ENCODE data around the gene TNFRSF8.

The TNFRSF8 gene

DNA sequence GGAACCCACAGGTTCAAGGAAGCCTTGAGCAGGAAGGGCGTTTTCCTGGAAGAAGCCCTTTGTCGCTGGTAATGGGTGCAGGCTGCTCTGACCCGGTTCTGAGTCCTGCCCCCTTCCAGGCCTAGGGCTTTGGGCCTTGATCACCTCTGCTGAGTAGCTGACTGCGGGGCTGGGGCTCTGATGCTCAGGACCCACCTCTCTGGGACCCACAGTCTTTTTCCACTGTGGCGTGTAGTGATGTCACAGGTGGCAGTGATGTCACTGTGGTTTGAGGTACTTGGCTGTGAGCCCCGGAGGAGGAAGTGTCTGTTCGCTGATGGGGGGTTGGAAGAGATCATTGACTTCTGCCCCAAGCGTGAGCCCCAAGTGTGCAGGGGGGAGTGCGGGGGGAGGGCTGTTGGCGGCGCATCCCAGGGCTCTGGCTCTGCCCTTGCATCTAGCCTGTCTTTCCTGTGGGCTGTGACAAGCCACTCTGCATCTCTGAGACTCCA is 110.6 kb downstream of the TNFRSF8 start:
- no peak overlapping the region for H3K9ac ChIP-seq (ENCODE audit: low read length)
- no peak overlapping the region for H2AFZ ChIP-seq (ENCODE audit: low read length)
- no peaks in the 10 kb centered on the region for H4K20me1 ChIP-seq (ENCODE audit: insufficient read depth, low read length)
- no peaks in the 10 kb centered on the region for H3K36me3 ChIP-seq (ENCODE audit: insufficient read depth, low read length)
- H3K27me3 ChIP-seq (ENCODE audit: insufficient read depth, low read length): peaks cover 19% of the 10 kb centered on the region; the same call in 1 of the 2 replicates
- no peak overlapping the region for H3K4me3 ChIP-seq (ENCODE audit: low read depth, low read length, poor library complexity, severe bottlenecking)
- no peaks in the 10 kb centered on the region for H3K4me1 ChIP-seq (ENCODE audit: insufficient read depth, low read length, severe bottlenecking)
- TF ChIP-seq EZH2 (IDR thresholded peaks at IDR 0.05; ENCODE audit: borderline replicate concordance, low read length): no peak
- TF ChIP-seq, protein P1, sequence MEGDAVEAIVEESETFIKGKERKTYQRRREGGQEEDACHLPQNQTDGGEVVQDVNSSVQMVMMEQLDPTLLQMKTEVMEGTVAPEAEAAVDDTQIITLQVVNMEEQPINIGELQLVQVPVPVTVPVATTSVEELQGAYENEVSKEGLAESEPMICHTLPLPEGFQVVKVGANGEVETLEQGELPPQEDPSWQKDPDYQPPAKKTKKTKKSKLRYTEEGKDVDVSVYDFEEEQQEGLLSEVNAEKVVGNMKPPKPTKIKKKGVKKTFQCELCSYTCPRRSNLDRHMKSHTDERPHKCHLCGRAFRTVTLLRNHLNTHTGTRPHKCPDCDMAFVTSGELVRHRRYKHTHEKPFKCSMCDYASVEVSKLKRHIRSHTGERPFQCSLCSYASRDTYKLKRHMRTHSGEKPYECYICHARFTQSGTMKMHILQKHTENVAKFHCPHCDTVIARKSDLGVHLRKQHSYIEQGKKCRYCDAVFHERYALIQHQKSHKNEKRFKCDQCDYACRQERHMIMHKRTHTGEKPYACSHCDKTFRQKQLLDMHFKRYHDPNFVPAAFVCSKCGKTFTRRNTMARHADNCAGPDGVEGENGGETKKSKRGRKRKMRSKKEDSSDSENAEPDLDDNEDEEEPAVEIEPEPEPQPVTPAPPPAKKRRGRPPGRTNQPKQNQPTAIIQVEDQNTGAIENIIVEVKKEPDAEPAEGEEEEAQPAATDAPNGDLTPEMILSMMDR (IDR thresholded peaks at IDR 0.05; ENCODE audit: low read length): no peak
- H3F3A ChIP-seq (ENCODE audit: insufficient read depth, low read length): no peaks in the 10 kb centered on the region
- H3K9me3 ChIP-seq (ENCODE audit: low read length): no peaks in the 10 kb centered on the region
- H3K27ac ChIP-seq (ENCODE audit: low read depth, low read length, poor library complexity, severe bottlenecking): no peak overlapping the region
- no peak overlapping the region for H3K4me2 ChIP-seq (ENCODE audit: low read length)
- no peaks in the 10 kb centered on the region for H3K79me2 ChIP-seq (ENCODE audit: insufficient read depth, low read length)
- H3K9me2 ChIP-seq (ENCODE audit: low read depth, low read length): no peaks in the 10 kb centered on the region

DNA sequence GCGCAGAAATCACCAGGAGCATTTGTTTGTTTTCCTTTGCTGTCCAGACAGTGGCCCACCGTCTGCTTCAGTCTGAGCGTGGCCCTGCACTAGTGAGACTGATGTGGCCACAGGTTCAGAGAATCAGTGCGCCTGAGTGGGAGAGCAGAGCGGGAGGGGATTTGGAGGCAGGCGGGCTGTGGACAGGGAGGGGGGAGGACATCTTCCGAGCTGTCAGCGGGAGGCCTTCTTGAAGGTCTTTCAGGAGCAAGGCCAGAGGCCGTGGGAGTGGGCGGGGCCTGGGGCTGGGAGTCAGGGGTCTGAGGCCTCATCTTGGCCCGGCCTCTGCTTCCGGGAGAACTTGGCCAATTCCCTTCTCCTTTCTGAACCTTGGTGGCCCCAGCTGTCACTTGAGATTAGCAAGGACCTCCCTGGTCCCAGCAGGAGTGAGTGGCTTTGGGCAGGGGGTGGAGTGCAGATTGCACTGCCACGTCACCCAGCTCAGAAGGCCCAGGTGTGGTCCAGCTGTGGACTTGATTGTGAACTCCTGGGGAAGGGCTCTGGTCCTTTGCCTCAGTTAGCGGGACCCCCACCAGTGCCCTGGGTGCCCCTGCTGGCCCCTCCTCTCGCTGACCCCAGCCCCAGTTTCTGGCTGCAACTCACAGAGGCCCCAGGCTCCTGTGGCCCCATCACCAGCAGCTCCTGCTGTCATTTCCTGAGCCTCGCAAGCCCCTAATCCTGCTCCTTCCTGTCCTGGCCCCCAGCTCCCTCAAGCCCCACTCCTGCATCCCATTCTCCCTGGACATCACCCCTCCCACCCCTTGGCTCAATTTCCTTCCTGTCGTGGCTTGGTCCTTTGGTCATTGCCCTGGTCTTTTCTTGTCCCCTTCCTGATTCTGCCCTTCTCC is 112.1 kb downstream of the TNFRSF8 start:
- no peaks in the 10 kb centered on the region for H3K36me3 ChIP-seq (ENCODE audit: insufficient read depth, low read length)
- H3K4me2 ChIP-seq (ENCODE audit: low read length): no peak overlapping the region
- no peaks in the 10 kb centered on the region for H3K9me3 ChIP-seq (ENCODE audit: low read length)
- no peak for TF ChIP-seq EZH2 (IDR thresholded peaks at IDR 0.05; ENCODE audit: borderline replicate concordance, low read length)
- TF ChIP-seq, protein P1 (IDR thresholded peaks at IDR 0.05; ENCODE audit: low read length): no peak
- no peak overlapping the region for H3K9ac ChIP-seq (ENCODE audit: low read length)
- no peak overlapping the region for H3K4me3 ChIP-seq (ENCODE audit: low read depth, low read length, poor library complexity, severe bottlenecking)
- H3K9me2 ChIP-seq (ENCODE audit: low read depth, low read length): no peaks in the 10 kb centered on the region
- no peak overlapping the region for H3K27ac ChIP-seq (ENCODE audit: low read depth, low read length, poor library complexity, severe bottlenecking)
- no peaks in the 10 kb centered on the region for H4K20me1 ChIP-seq (ENCODE audit: insufficient read depth, low read length)
- H3F3A ChIP-seq (ENCODE audit: insufficient read depth, low read length): no peaks in the 10 kb centered on the region
- H3K27me3 ChIP-seq (ENCODE audit: insufficient read depth, low read length): peaks cover 19% of the 10 kb centered on the region; the same call in 1 of the 2 replicates
- no peaks in the 10 kb centered on the region for H3K79me2 ChIP-seq (ENCODE audit: insufficient read depth, low read length)
- H2AFZ ChIP-seq (ENCODE audit: low read length): no peak overlapping the region
- no peaks in the 10 kb centered on the region for H3K4me1 ChIP-seq (ENCODE audit: insufficient read depth, low read length, severe bottlenecking)

DNA sequence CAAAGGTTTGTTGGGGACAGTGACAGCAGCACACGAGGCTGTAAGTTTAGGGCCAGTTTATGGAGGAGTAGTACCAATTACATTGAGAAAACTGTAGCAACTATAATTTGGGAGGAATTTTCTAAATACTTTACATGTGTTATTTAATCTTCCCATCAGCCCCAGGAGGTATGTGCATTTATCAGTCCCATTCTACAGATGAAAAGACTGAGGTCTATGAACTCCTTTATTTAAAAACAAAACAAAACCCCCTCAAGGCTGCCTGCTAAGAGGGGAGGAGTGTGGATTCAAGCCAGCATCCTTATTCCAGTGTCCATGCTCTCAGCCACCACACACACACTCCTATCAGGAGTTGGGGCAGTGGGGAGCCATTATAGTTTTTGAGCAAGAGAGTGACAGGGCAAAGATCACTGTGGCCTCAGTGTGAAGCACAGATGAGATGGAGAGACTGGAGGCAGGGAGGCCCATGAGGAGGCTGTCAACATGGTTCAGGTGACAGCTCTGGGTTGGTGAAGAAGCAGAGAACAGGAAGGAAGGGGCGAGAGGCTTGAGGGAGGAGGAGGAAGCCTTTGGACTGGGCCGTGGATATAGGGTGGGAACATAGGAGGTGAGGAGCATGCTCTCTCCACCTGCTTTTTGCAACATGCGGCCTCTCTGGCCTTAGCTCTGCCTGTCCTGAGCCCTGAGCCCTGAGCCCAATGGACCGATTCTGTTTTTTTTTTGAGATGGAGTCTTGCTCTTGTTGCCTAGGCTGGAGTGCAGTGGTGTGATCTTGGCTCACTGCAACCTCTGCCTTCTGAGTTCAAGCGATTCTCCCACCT is 113.4 kb downstream of the TNFRSF8 start:
- Histone ChIP-seq H3K4me3 (ENCODE audit: low read depth, low read length, poor library complexity, severe bottlenecking) (no peak overlapping the region), H3K4me1 (ENCODE audit: insufficient read depth, low read length, severe bottlenecking) (no peaks in the 10 kb centered on the region), H3K79me2 (ENCODE audit: insufficient read depth, low read length) (no peaks in the 10 kb centered on the region), H3F3A (ENCODE audit: insufficient read depth, low read length) (no peaks in the 10 kb centered on the region), H2AFZ (ENCODE audit: low read length) (no peak overlapping the region), H4K20me1 (ENCODE audit: insufficient read depth, low read length) (no peaks in the 10 kb centered on the region), H3K27me3 (ENCODE audit: insufficient read depth, low read length) (peaks cover 20% of the 10 kb centered on the region; the same call in 1 of the 2 replicates), H3K9me2 (ENCODE audit: low read depth, low read length) (no peaks in the 10 kb centered on the region), H3K36me3 (ENCODE audit: insufficient read depth, low read length) (no peaks in the 10 kb centered on the region), H3K27ac (ENCODE audit: low read depth, low read length, poor library complexity, severe bottlenecking) (no peak overlapping the region), H3K9me3 (ENCODE audit: low read length) (no peaks in the 10 kb centered on the region), H3K4me2 (ENCODE audit: low read length) (no peak overlapping the region), H3K9ac (ENCODE audit: low read length) (no peak overlapping the region)
- TF ChIP-seq, protein P1 (IDR thresholded peaks at IDR 0.05; ENCODE audit: low read length): no peak
- no peak for TF ChIP-seq EZH2 (IDR thresholded peaks at IDR 0.05; ENCODE audit: borderline replicate concordance, low read length)
